DOHH2 (cell line): Measurements from ENCODE around the gene CRIP1.
A peak's percentile ranks its signal among the peaks of the same experiment; 100 is the strongest.

Experiments used
- H3F3A ChIP-seq: fragments of 200-600 bp; sonication (generic), shearing (Covaris generic); 2 replicates; pipeline ENCODE4 v1.6.0; 2016; ENCODE audit warnings: antibody characterized with exemption, mild to moderate bottlenecking; ENCODE audit not compliant: control insufficient read depth, insufficient read depth
- H3K27ac ChIP-seq: fragments of 200-600 bp; sonication (generic); 2 replicates; pipeline ENCODE4 v1.5.1; 2014; ENCODE audit warnings: low read depth, mild to moderate bottlenecking, low read length, moderate library complexity
- H3K27me3 ChIP-seq: fragments of 200-600 bp; sonication (generic); 2 replicates; pipeline ENCODE4 v1.6.1; 2014; ENCODE audit warnings: mild to moderate bottlenecking, low read length, mixed read lengths; ENCODE audit not compliant: control insufficient read depth
- H3K36me3 ChIP-seq: fragments of 200-600 bp; sonication (generic); 2 replicates; pipeline ENCODE4 v1.6.1; 2014; ENCODE audit warnings: mild to moderate bottlenecking, low read length, moderate library complexity, mixed read lengths; ENCODE audit not compliant: control insufficient read depth
- H3K4me1 ChIP-seq: fragments of 200-600 bp; sonication (generic); 2 replicates; pipeline ENCODE4 v1.6.1; 2014; ENCODE audit warnings: mild to moderate bottlenecking, low read length, mixed read lengths; ENCODE audit not compliant: control insufficient read depth
- H3K4me2 ChIP-seq: fragments of 200-600 bp; sonication (generic); 2 replicates; pipeline ENCODE4 v1.6.0; 2014; ENCODE audit warnings: mild to moderate bottlenecking, low read length, moderate library complexity
- H3K4me3 ChIP-seq: fragments of 200-600 bp; sonication (generic); 2 replicates; pipeline ENCODE4 v1.5.1; 2014; ENCODE audit warnings: mild to moderate bottlenecking, low read length, mixed read lengths
- H3K79me2 ChIP-seq: fragments of 200-600 bp; sonication (generic); 2 replicates; pipeline ENCODE4 v1.6.1; 2014; ENCODE audit warnings: mild to moderate bottlenecking, low read length, mixed read lengths; ENCODE audit not compliant: control insufficient read depth
- H3K9me2 ChIP-seq: fragments of 200-600 bp; sonication (generic); replicated peaks from 2 replicates; pipeline ENCODE4 v1.6.1; 2014; ENCODE audit warnings: mild to moderate bottlenecking, low read length, mixed read lengths; ENCODE audit not compliant: control insufficient read depth
- H3K9me3 ChIP-seq: fragments of 200-600 bp; sonication (generic); 2 replicates; pipeline ENCODE4 v1.6.1; 2014; ENCODE audit warnings: antibody characterized with exemption, low read length, mixed read lengths; ENCODE audit not compliant: control insufficient read depth, insufficient read depth
- H4K20me1 ChIP-seq: fragments of 200-600 bp; sonication (generic); 2 replicates; pipeline ENCODE4 v1.6.0; 2014; ENCODE audit warnings: low read depth, mild to moderate bottlenecking, antibody characterized with exemption, low read length, moderate library complexity; ENCODE audit not compliant: control insufficient read depth, insufficient read depth
- EZH2phosphoT487 ChIP-seq: fragments of 200-600 bp; sonication (generic); IDR thresholded peaks from 2 replicates; pipeline ENCODE4 v1.6.1; 2017; ENCODE audit warnings: borderline replicate concordance, mild to moderate bottlenecking, antibody characterized with exemption, low read length, moderate library complexity, mixed read lengths
- TF ChIP-seq, protein P1 (sequence below): fragments of 200-600 bp; sonication (generic); IDR thresholded peaks from one replicate; pipeline ENCODE4 v1.5.1; 2014; ENCODE audit warnings: antibody characterized with exemption, mild to moderate bottlenecking, low read depth, low read length; ENCODE audit not compliant: poor library complexity, severe bottlenecking

The CRIP1 gene

DNA sequence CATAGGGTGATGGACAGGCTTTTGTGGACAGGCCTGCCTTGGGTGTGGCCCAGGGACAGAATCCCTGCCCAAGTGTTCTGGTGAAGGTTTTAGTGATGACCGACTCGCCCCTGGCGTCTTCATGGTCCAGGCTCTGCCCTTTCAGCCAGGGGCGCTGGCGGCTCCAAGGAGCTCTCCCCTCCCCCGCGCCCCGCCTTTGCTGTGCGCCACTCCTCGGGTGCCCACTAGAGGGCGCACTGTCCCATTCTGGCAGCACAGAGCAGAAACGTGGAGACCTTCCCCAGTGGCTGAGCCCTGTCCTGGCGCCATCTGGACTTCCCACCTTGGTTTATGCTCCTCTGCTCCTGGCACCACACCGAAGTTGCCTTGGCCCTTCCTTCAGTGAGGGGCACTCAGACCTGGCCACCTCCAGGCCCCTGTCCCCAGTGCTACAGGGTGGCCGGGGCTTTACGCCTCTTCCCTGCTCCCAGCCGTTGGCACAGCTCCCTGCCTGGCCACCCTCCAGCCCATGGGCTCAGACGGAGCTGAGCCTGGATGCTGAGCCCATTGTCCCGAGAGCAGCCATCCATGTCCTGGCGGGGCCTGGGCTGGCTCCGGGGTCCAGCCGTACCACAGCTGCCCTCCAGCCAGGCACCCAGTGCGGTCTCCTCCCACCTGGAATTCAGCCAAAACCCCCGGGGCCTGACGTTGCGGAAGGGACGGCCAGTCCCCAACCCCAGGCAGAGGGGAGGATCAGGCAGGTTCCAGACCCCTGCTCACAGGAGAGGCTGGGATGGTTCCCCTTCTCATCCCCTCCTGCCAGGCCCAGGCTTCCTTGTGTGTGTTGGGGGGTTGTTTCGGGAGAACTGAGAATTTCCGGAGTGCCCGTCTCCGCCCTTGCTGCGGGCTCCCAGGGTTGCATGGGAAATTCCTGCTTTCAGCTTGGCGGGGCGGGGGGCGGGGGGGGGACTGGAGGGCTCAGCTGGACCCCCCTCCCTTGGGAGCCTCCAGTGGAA, 5.6 kb upstream of the CRIP1 start:
- H3K9me2 ChIP-seq = no peaks in the 10 kb centered on the region
- H3K36me3 ChIP-seq = no peaks in the 10 kb centered on the region
- H3K4me1 ChIP-seq = peaks cover 23% of the 10 kb centered on the region
- H3K9me3 ChIP-seq = no peaks in the 10 kb centered on the region
- H4K20me1 ChIP-seq = no peaks in the 10 kb centered on the region
- no peaks in the 10 kb centered on the region for H3F3A ChIP-seq
- peaks cover 50% of the 10 kb centered on the region for H3K27me3 ChIP-seq
- H3K4me2 ChIP-seq = peak overlapping the region; percentile 95
- no peak overlapping the region for H3K27ac ChIP-seq
- no peaks in the 10 kb centered on the region for H3K79me2 ChIP-seq
- peak overlapping the region; percentile 72 for H3K4me3 ChIP-seq
- TF ChIP-seq, protein P1, sequence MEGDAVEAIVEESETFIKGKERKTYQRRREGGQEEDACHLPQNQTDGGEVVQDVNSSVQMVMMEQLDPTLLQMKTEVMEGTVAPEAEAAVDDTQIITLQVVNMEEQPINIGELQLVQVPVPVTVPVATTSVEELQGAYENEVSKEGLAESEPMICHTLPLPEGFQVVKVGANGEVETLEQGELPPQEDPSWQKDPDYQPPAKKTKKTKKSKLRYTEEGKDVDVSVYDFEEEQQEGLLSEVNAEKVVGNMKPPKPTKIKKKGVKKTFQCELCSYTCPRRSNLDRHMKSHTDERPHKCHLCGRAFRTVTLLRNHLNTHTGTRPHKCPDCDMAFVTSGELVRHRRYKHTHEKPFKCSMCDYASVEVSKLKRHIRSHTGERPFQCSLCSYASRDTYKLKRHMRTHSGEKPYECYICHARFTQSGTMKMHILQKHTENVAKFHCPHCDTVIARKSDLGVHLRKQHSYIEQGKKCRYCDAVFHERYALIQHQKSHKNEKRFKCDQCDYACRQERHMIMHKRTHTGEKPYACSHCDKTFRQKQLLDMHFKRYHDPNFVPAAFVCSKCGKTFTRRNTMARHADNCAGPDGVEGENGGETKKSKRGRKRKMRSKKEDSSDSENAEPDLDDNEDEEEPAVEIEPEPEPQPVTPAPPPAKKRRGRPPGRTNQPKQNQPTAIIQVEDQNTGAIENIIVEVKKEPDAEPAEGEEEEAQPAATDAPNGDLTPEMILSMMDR = peak; percentile 99
- TF ChIP-seq EZH2phosphoT487 = no peak

DNA sequence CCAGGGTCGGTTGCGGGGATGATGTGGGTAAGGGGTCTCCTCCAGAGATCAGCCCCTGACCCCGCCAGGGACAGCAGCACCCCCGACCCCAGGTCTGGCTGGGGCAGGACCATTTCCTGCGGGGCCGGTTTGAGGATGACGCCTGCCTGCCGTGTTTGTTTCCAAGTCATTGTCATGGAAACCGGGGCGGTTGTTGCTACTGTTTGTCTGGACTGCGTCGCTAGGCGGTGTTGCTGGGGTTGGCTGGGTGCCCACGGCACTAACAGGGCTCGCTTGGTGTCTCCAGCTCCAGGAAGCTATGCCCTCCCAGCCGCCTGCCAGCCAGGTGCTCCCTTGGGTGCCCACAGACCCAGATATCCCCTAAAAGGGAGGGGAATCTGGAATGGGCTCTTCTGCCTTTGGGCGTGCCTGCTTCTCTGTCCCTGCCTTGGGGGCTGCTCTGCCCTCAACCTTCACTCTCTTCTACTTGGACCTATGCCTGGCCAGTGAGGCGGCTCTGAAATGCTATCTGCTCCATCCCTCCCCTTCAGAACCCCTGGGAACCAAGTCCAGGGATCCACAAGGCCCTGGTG, 4.7 kb upstream of the CRIP1 start:
- no peak overlapping the region for H3K27ac ChIP-seq
- no peaks in the 10 kb centered on the region for H3K9me3 ChIP-seq
- peaks cover 31% of the 10 kb centered on the region for H3K4me1 ChIP-seq
- no peaks in the 10 kb centered on the region for H4K20me1 ChIP-seq
- H3K4me2 ChIP-seq = peak overlapping the region; percentile 95
- peaks cover 50% of the 10 kb centered on the region for H3K27me3 ChIP-seq
- no peaks in the 10 kb centered on the region for H3K79me2 ChIP-seq
- H3K36me3 ChIP-seq = no peaks in the 10 kb centered on the region
- H3F3A ChIP-seq = no peaks in the 10 kb centered on the region
- TF ChIP-seq, protein P1 = peak; percentile 48
- TF ChIP-seq EZH2phosphoT487 = no peak
- peak overlapping the region; percentile 72 for H3K4me3 ChIP-seq
- no peaks in the 10 kb centered on the region for H3K9me2 ChIP-seq

DNA sequence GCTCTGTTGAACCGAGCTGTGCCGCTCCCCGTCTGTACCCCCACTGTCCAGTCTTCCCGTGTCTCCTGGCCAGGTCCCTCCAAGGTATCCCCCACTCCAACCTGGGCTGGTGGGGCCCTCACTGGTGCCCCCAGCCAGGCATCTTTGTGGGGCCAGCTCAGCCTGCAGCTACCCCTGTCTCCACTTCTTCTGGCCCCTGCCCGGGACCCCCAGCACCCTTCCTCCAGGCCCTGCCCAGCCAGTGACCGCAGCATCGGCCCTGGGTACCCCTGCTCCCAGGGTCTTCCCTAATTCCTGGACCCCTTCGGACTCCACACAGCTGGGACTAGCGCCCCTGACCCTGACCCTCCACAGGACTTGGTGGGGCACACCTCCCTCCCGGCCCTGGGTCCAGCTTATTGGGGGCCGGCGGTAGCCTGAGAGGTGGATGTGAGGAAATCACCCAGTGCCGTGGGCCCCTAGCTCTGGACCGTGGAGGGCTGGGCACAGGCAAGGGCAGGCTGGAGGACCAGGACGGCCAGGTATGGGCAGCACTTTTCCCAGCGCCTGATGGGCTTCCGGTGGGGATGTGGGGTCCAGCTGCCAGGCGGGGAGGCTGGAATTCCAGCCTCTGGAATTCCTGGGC, 4.1 kb upstream of the CRIP1 start:
- no peaks in the 10 kb centered on the region for H4K20me1 ChIP-seq
- TF ChIP-seq, protein P1 = no peak
- TF ChIP-seq EZH2phosphoT487 = no peak
- H3K27me3 ChIP-seq = peaks cover 53% of the 10 kb centered on the region
- no peaks in the 10 kb centered on the region for H3F3A ChIP-seq
- H3K4me1 ChIP-seq = peaks cover 38% of the 10 kb centered on the region
- H3K4me3 ChIP-seq = no peak overlapping the region
- H3K9me2 ChIP-seq = no peaks in the 10 kb centered on the region
- no peak overlapping the region; the same call in 1 of the 2 replicates for H3K4me2 ChIP-seq
- no peaks in the 10 kb centered on the region for H3K36me3 ChIP-seq
- H3K9me3 ChIP-seq = no peaks in the 10 kb centered on the region
- no peak overlapping the region for H3K27ac ChIP-seq
- no peaks in the 10 kb centered on the region for H3K79me2 ChIP-seq
